K562 (cell line): ENCODE data around the gene DGUOK. TPM values are rescaled to one million over a fixed set of nuclear protein-coding genes. Genes with fewer than 3 reads are reported as not detected.
A peak's percentile ranks its signal among the peaks of the same experiment; 100 is the strongest.

Experiments
- CEBPB ChIP-seq: fragments of 450-650 bp; IDR thresholded peaks from 2 replicates; pipeline ENCODE4 v1.6.1; 2016; ENCODE audit warnings: missing genetic modification characterization, missing compliant biosample characterization
- CHD1 ChIP-seq: fragments of 200-600 bp; sonication (generic); IDR thresholded peaks from one replicate; pipeline ENCODE4 v1.6.1; 2012; ENCODE audit warnings: mild to moderate bottlenecking, moderate library complexity, low read length, inconsistent platforms
- DPF2 ChIP-seq: fragments of 450-650 bp; IDR thresholded peaks from 2 replicates; pipeline ENCODE4 v1.6.1; 2016
- GTF2E2 ChIP-seq: fragments of 200-800 bp; sonication (Bioruptor generic); IDR thresholded peaks from 2 replicates; pipeline ENCODE4 v1.6.1; 2016; ENCODE audit warnings: missing genetic modification characterization, missing compliant biosample characterization
- KDM1A ChIP-seq, 2 experiments: fragments of 450-650 bp; IDR thresholded peaks; 2 replicates each; pipeline ENCODE4 v1.6.1; 2016; ENCODE audit warnings: mild to moderate bottlenecking in 2 of 2
- MAX ChIP-seq: sonication (generic); formaldehyde crosslinking; IDR thresholded peaks from 2 replicates; pipeline ENCODE4 v1.9.0; 2022; ENCODE audit warnings: mild to moderate bottlenecking, missing genetic modification reagents
- PHB2 ChIP-seq: fragments of 450-650 bp; IDR thresholded peaks from 2 replicates; pipeline ENCODE4 v1.6.1; 2017; ENCODE audit warnings: low read depth
- PHF8 ChIP-seq: fragments of 200-600 bp; sonication (generic); IDR thresholded peaks from 2 replicates; pipeline ENCODE4 v1.6.1; 2012; ENCODE audit warnings: mixed run types, mild to moderate bottlenecking, inconsistent platforms, low read length, moderate library complexity, borderline replicate concordance
- REST ChIP-seq, 2 experiments: fragments of 450-650 bp; formaldehyde crosslinking in 1 of 2; IDR thresholded peaks; 2 replicates each; pipeline versions ENCODE4 v1.4.0 to v1.6.1; 2014 to 2020; ENCODE audit warnings: mild to moderate bottlenecking in 2 of 2, borderline replicate concordance in 1 of 2, low read depth in 1 of 2
- THRB ChIP-seq: fragments of 450-650 bp; formaldehyde crosslinking; conservative IDR thresholded peaks from 2 replicates; pipeline ENCODE4 v1.4.0; 2022; ENCODE audit warnings: mild to moderate bottlenecking, missing genetic modification characterization
- ZBTB7A ChIP-seq: IDR thresholded peaks from 2 replicates; pipeline ENCODE4 v1.6.1; 2011; ENCODE audit warnings: low read depth, mild to moderate bottlenecking, low read length, moderate library complexity, borderline replicate concordance; ENCODE audit not compliant: control insufficient read depth
- polyA plus RNA-seq, 8 experiments: library from polyadenylated mRNA; depleted of rRNA in 4 of 8; stranded (reverse) in 5 of 8; unstranded in 3 of 8; fragments of >200 nt; fragmentation: Nextera tagmentation in 2 of 8; fragmentation: Illumina TruSeq in 1 of 8; extraction: Ambion mirVana in 2 of 8; extraction: Trizol in 1 of 8; gene quantifications; 2 replicates each; pipeline versions ENCODE4 v1.2.1 to v1.2.3, GENCODE V29; 2011 to 2014; ENCODE audit warnings: inconsistent platforms in 1 of 8, missing spikeins in 1 of 8
- total RNA-seq, 7 experiments: library from RNA; depleted of rRNA in 6 of 7; stranded (reverse); fragments of >200 nt in 6 of 7; fragmentation: Illumina TruSeq in 2 of 7; extraction: Trizol in 2 of 7; gene quantifications; 2 replicates each; pipeline versions ENCODE4 v1.2.1 to v1.2.3, GENCODE V29; 2011 to 2021; ENCODE audit warnings: low replicate concordance in 1 of 7
- TF ChIP-seq, protein P1 (sequence below), 2 experiments: IDR thresholded peaks; 2 replicates each; pipeline ENCODE4 v1.6.1; 2011; ENCODE audit warnings: borderline replicate concordance in 1 of 2, control low read depth in 1 of 2, low read depth in 1 of 2, low read length in 1 of 2, mild to moderate bottlenecking in 1 of 2, mixed read lengths in 1 of 2, moderate library complexity in 1 of 2; ENCODE audit not compliant: insufficient read depth in 1 of 2, insufficient read length in 1 of 2, poor library complexity in 1 of 2, severe bottlenecking in 1 of 2; ENCODE audit errors: extremely low read depth in 1 of 2
- TF ChIP-seq, protein P2 (sequence below): IDR thresholded peaks from 2 replicates; pipeline ENCODE4 v1.6.1; 2012; ENCODE audit warnings: low read depth, low read length, improper control_type of control experiment, borderline replicate concordance

The DGUOK gene
- total and polyA plus RNA-seq, 9 of the 15 experiments (the other 6 are each of a cell fraction or from before 2014, with no cell fraction given), result 67.0 to 288 (median 126) TPM

- TF ChIP-seq MAX (CRISPR knock-in tag) (peak; percentile 76), CEBPB (peak; percentile 96), THRB (CRISPR knock-in tag) (no peak), CHD1 (peak; percentile 47), REST (IDR thresholded peaks at IDR 0.05; ENCODE audit: borderline replicate concordance) (no peak), REST (CRISPR knock-in tag; IDR thresholded peaks at IDR 0.05; ENCODE audit: low read depth) (no peak; the same call in 1 of the 2 replicates), PHF8 (peak; percentile 99), DPF2 (0 out of 2 replicates have a peak, but pooled peaks have one; percentile 30), PHB2 (no peak), GTF2E2 (tag) (no peak; the same call in 1 of the 2 replicates), ZBTB7A (no peak), KDM1A (IDR thresholded peaks at IDR 0.05) (no peak)
- TF ChIP-seq, protein P1, sequence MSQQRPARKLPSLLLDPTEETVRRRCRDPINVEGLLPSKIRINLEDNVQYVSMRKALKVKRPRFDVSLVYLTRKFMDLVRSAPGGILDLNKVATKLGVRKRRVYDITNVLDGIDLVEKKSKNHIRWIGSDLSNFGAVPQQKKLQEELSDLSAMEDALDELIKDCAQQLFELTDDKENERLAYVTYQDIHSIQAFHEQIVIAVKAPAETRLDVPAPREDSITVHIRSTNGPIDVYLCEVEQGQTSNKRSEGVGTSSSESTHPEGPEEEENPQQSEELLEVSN (IDR thresholded peaks at IDR 0.05; ENCODE audit: borderline replicate concordance in 1 of 2, extremely low read depth in 1 of 2, insufficient read depth in 1 of 2, insufficient read length in 1 of 2, low read depth in 1 of 2, low read length in 1 of 2, poor library complexity in 1 of 2, severe bottlenecking in 1 of 2), result peak; percentile 75 to 80
- TF ChIP-seq, protein P2, sequence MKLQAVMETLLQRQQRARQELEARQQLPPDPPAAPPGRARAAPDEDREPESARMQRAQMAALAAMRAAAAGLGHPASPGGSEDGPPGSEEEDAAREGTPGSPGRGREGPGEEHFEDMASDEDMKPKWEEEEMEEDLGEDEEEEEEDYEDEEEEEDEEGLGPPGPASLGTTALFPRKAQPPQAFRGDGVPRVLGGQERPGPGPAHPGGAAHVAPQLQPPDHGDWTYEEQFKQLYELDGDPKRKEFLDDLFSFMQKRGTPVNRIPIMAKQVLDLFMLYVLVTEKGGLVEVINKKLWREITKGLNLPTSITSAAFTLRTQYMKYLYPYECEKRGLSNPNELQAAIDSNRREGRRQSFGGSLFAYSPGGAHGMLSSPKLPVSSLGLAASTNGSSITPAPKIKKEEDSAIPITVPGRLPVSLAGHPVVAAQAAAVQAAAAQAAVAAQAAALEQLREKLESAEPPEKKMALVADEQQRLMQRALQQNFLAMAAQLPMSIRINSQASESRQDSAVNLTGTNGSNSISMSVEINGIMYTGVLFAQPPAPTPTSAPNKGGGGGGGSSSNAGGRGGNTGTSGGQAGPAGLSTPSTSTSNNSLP, result no peak
These were observed at the start of gene DGUOK (continued) for GRCh38 chr2:73926493-73927327.
